MCF 10A (cell line): ENCODE measurements around the gene PFKFB3. TPM values are rescaled to one million over a fixed set of nuclear protein-coding genes. Genes with fewer than 3 reads are reported as not detected.
"Not testable (repeated sequence)": the region's sequence is repeated elsewhere in the genome, so short reads cannot be mapped to it uniquely, and the experiment has no call there.

ENCODE experiments used
- BruUV-seq: library from RNA; stranded (reverse); fragments of 400-500 nt; replicated peaks from 2 replicates; lab custom pipeline; 2021; lab: Mats Ljungman, UMichigan
- CTCF ChIA-PET: fragments of 300-600 bp; sonication (Branson Sonifier 250); formaldehyde crosslinking; extraction: SDS; loops from one replicate; lab custom pipeline; 2021; ENCODE audit warnings: antibody characterized with exemption, inconsistent platforms; lab: Yijun Ruan, JAX
- POLR2A ChIA-PET: fragments of 300-600, 350-650 bp; sonication (Branson Sonifier 250); formaldehyde crosslinking; extraction: SDS; loops from one replicate; lab custom pipeline; 2020; ENCODE audit warnings: antibody characterized with exemption, inconsistent platforms; lab: Yijun Ruan, JAX
- DNase-seq: peaks from one replicate; pipeline ENCODE4 v3.0.0-alpha.2; 2018; ENCODE audit not compliant: unreplicated experiment
- H3K27ac Mint-ChIP-seq: one replicate; pipeline ENCODE4 v1.8.0; 2022; ENCODE audit warnings: mild to moderate bottlenecking, low read depth, mixed read lengths; ENCODE audit not compliant: unreplicated experiment
- H3K27me3 Mint-ChIP-seq: one replicate; pipeline ENCODE4 v1.8.0; 2022; ENCODE audit warnings: mixed read lengths; ENCODE audit not compliant: insufficient read depth, unreplicated experiment
- H3K36me3 Mint-ChIP-seq: one replicate; pipeline ENCODE4 v1.8.0; 2022; ENCODE audit warnings: mild to moderate bottlenecking, moderate library complexity, mixed read lengths; ENCODE audit not compliant: insufficient read depth, unreplicated experiment
- H3K4me1 Mint-ChIP-seq: one replicate; pipeline ENCODE4 v1.8.0; 2022; ENCODE audit warnings: mixed read lengths; ENCODE audit not compliant: insufficient read depth, unreplicated experiment
- H3K4me3 Mint-ChIP-seq: one replicate; pipeline ENCODE4 v1.8.0; 2022; ENCODE audit warnings: mild to moderate bottlenecking, moderate library complexity, mixed read lengths; ENCODE audit not compliant: unreplicated experiment
- H3K9me3 Mint-ChIP-seq: one replicate; pipeline ENCODE4 v1.8.0; 2022; ENCODE audit warnings: mixed read lengths; ENCODE audit not compliant: unreplicated experiment
- CTCF ChIP-seq: fragments of 200-600 bp; IDR thresholded peaks from one replicate; pipeline ENCODE4 v1.8.0; 2022; ENCODE audit warnings: antibody characterized with exemption, mild to moderate bottlenecking; ENCODE audit not compliant: unreplicated experiment
- intact Hi-C: fragments of 100-400 bp; cut with micrococcal nuclease; formaldehyde crosslinking; loops from 2 replicates; pipeline ENCODE4 v1.14.1; 2022
- total RNA-seq: library from RNA; stranded (reverse); gene quantifications from 2 replicates; pipeline ENCODE4 v1.2.3, GENCODE V29; 2022

The PFKFB3 gene
- total RNA-seq, 1 experiment from 2014 or later: 15.8 TPM

- no peaks in the 10 kb centered on the region for H3K36me3 Mint-ChIP-seq
- no peak overlapping the region for H3K4me3 Mint-ChIP-seq
- ChIA-PET CTCF (interaction anchor here (0.9 kb wide), 1 partner anchor 11 kb away, joined by 5 read pairs; the partner anchor contains the start of gene PFKFB3), POLR2A (no interaction called here)
- intact Hi-C loops: no loop called here
- no peak for TF ChIP-seq CTCF
- no peak overlapping the region for H3K27ac Mint-ChIP-seq
- H3K27me3 Mint-ChIP-seq: no peaks in the 10 kb centered on the region
- H3K4me1 Mint-ChIP-seq: peaks cover 5% of the 10 kb centered on the region
- BruUV-seq: no TSS peak
- DNase-seq: no peak
- no peaks in the 10 kb centered on the region for H3K9me3 Mint-ChIP-seq
These were observed 11.6 kb upstream of the PFKFB3 start for GRCh38 chr10:6191147-6191546.

DNA sequence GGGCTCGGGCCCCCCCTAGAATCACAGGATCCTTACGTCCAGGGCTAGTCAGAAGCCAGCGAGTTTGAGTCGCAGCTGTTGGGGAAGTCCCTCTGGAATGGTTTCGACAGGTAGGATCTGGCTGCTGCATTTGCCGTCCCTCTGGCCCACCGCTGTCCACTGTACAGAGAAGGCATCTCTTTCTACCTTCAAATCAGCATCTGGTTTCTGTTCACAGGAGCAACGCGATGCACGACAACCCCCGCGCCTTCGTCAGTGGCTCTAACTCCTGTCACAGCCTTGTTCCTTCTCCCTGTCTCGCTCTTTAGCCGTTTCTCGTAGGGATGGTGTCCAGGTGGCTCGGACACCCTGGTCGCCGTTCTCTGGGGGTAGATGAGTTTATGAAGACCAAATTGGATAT lies 11.2 kb upstream of the PFKFB3 start:
- no peaks in the 10 kb centered on the region for H3K36me3 Mint-ChIP-seq
- DNase-seq: no peak
- no peak overlapping the region for H3K4me3 Mint-ChIP-seq
- no peak overlapping the region for H3K27ac Mint-ChIP-seq
- H3K4me1 Mint-ChIP-seq: peaks cover 5% of the 10 kb centered on the region
- ChIA-PET POLR2A (no interaction called here), CTCF (interaction anchor here (0.9 to 1.1 kb wide), 2 partner anchors 11 kb away, joined by 3 to 5 read pairs; partner anchors contain the start of gene PFKFB3)
- intact Hi-C loops: no loop called here
- no peaks in the 10 kb centered on the region for H3K9me3 Mint-ChIP-seq
- no peak for TF ChIP-seq CTCF
- H3K27me3 Mint-ChIP-seq: no peaks in the 10 kb centered on the region
- BruUV-seq: no TSS peak

- not testable (repeated sequence) for DNase-seq
These were observed 9.4 kb upstream of the PFKFB3 start for GRCh38 chr10:6193342-6193741.

DNA sequence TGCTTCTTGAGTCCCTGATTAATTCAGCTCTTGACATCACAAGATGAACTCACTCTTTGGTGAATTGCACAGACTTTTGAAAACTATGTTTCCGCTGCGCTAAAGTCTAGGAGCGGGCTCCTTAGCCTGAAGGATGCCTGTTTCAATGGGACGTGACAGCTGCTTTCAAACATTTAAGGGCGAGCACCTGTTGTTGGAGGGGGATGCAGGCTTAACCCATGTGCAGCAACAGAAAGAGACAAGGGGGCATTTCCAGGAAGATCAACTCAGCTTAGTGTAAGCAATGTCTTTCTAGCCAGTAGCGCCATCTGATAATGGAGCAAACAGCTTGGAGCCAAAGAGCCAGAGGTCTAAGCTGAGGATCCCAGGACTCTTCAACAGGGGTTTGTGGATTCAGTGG lies 8.4 kb upstream of the PFKFB3 start:
- Mint-ChIP-seq H3K4me3 (no peak overlapping the region), H3K4me1 (peaks cover 5% of the 10 kb centered on the region), H3K9me3 (no peaks in the 10 kb centered on the region), H3K27me3 (no peaks in the 10 kb centered on the region), H3K36me3 (no peaks in the 10 kb centered on the region), H3K27ac (no peak overlapping the region)
- BruUV-seq: no TSS peak
- ChIA-PET POLR2A (interaction anchor here (1.5 to 2.1 kb wide), 2 partner anchors 31 to 211 kb away, joined by 3 to 6 read pairs; no protein-coding TSS in a partner anchor), CTCF (interaction anchor here (1.0 kb wide), 1 partner anchor 9 kb away, joined by 4 read pairs; no protein-coding TSS in a partner anchor)
- no peak for TF ChIP-seq CTCF
- DNase-seq: no peak
- intact Hi-C loops: no loop called here

More at GRCh38 chr10:6193342-6193741, 9.4 kb upstream of the PFKFB3 start:
- H3K27ac Mint-ChIP-seq, intact Hi-C loops, H3K27me3 Mint-ChIP-seq, POLR2A ChIA-PET, H3K4me3 Mint-ChIP-seq, H3K4me1 Mint-ChIP-seq, H3K9me3 Mint-ChIP-seq, BruUV-seq, H3K36me3 Mint-ChIP-seq: not testable (repeated sequence)
- CTCF ChIA-PET: interaction anchor here (0.6 kb wide), 1 partner anchor 202 kb away, joined by 3 read pairs; no protein-coding TSS in a partner anchor
